Pancreas (tissue), 10 donors: ENCODE results near the gene ZNF423. TPM values are rescaled to one million over a fixed set of nuclear protein-coding genes. Genes with fewer than 3 reads are reported as not detected.

Experiments used
- ATAC-seq, 4 donors: fragments of 200-7000 bp; cut with Tn5 transposase; one replicate each; pipeline versions ENCODE4 v1.8.0 to v1.9.1; 2020; ENCODE audit warnings: mild to moderate bottlenecking in 4 of 4, moderate library complexity in 4 of 4
- DNase-seq, 6 donors: peaks; one replicate each; pipeline ENCODE4 v3.0.0-alpha.2; 2020
- FAIRE-seq: peaks from 2 replicates; lab custom pipeline; 2012; peaks lifted over from hg19 to GRCh38; lab: Jason Lieb, UNC
- H3K27ac ChIP-seq, 4 donors: fragments of 200-600 bp; sonication (generic); 1 replicate in 3 of 4; 2 replicates in 1 of 4; pipeline versions ENCODE4 v1.5.0 to v1.8.0; 2020
- H3K27me3 ChIP-seq, 4 donors: fragments of 200-600 bp; one replicate each; pipeline ENCODE4 v1.8.0; 2021
- H3K36me3 ChIP-seq, 3 donors: fragments of 200-600 bp; sonication (generic) in 1 of 3; one replicate each; pipeline versions ENCODE4 v1.5.0 to v1.8.0; 2020 to 2021
- H3K4me1 ChIP-seq, 3 donors: fragments of 200-600 bp; one replicate each; pipeline ENCODE4 v1.8.0; 2021
- H3K4me3 ChIP-seq, 4 donors: fragments of 200-600 bp; sonication (generic) in 2 of 4; one replicate each; pipeline versions ENCODE4 v1.5.0 to v1.8.0; 2020 to 2021
- H3K9me3 ChIP-seq, 4 donors: fragments of 200-600 bp; one replicate each; pipeline ENCODE4 v1.8.0; 2021
- WGBS, 2 donors: extraction: QIAGEN DNeasy Blood & Tissue Kit; methylation state at CpG; one replicate each; pipeline ENCODE4 v1.1.7; 2013; 5-methylcytosine and 5-hydroxymethylcytosine counted together
- intact Hi-C, 3 donors: fragments of 100-400 bp; cut with DNase I; formaldehyde crosslinking; loops; one replicate each; pipeline versions ENCODE4 v1.11.1 to v1.14.2; 2022
- polyA plus RNA-seq, 2 donors: library from polyadenylated mRNA; stranded (reverse); fragments of 200-250 nt; gene quantifications; one replicate each; pipeline ENCODE4 v1.2.3, GENCODE V29; 2013
- total RNA-seq, 6 donors: library from RNA; stranded (reverse); fragmentation: NEBNext Ultra II Directional in 4 of 6; extraction: Animal tissue kit (Norgen Biotek cat#: 25700) in 4 of 6; gene quantifications; one replicate each; pipeline versions ENCODE4 v1.2.1 to v1.2.4, GENCODE V29; 2021 to 2023
- TF ChIP-seq, protein P1 (sequence below), 4 donors: fragments of 200-600 bp; sonication (generic) in 3 of 4; IDR thresholded peaks; one replicate each; pipeline versions ENCODE4 v1.5.0 to v1.8.0; 2021; ENCODE audit warnings: antibody characterized with exemption in 4 of 4
- donor health status: healthy with polysubstance abuse.
- donor health status: DM: no; HTN: no; CAD: no; lungs with moderate emphysema.
- donor health status: DM: no; HTN: no; CAD: no.
- donor health status: control.
- donor health status: control.
- donor health status: Bipolar disorder and iron deficiency.
- donor health status: DM: yes; HTN: yes; CAD: no.
- donor health status: DM: no; HTN: no; CAD: no.
- donor health status: DM: no; HTN: no; CAD: no.
- donor health status: DM: yes; HTN: yes; CAD: no.

ZNF423 gene
- total and polyA plus RNA-seq, 8 donors: 0.61 to 5.1 (median 3.0) TPM

GRCh38 chr16:49742428-49743202, 113.3 kb downstream of the ZNF423 start:
- Histone ChIP-seq H3K27ac (no peak overlapping the region), H3K9me3 (no peaks in the 10 kb centered on the region), H3K36me3 (no peaks in the 10 kb centered on the region), H3K27me3 (no peaks in the 10 kb centered on the region), H3K4me1 (no peaks in the 10 kb centered on the region), H3K4me3 (no peak overlapping the region)
- ATAC-seq (no peak), FAIRE-seq (no peak), DNase-seq (no peak)
- 92 to 93% methylated on average over 19 of the region's 19 CpGs for WGBS, 2 donors
- intact Hi-C loops: no loop called here
- TF ChIP-seq, protein P1, sequence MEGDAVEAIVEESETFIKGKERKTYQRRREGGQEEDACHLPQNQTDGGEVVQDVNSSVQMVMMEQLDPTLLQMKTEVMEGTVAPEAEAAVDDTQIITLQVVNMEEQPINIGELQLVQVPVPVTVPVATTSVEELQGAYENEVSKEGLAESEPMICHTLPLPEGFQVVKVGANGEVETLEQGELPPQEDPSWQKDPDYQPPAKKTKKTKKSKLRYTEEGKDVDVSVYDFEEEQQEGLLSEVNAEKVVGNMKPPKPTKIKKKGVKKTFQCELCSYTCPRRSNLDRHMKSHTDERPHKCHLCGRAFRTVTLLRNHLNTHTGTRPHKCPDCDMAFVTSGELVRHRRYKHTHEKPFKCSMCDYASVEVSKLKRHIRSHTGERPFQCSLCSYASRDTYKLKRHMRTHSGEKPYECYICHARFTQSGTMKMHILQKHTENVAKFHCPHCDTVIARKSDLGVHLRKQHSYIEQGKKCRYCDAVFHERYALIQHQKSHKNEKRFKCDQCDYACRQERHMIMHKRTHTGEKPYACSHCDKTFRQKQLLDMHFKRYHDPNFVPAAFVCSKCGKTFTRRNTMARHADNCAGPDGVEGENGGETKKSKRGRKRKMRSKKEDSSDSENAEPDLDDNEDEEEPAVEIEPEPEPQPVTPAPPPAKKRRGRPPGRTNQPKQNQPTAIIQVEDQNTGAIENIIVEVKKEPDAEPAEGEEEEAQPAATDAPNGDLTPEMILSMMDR (IDR thresholded peaks at IDR 0.05): no peak

DNA sequence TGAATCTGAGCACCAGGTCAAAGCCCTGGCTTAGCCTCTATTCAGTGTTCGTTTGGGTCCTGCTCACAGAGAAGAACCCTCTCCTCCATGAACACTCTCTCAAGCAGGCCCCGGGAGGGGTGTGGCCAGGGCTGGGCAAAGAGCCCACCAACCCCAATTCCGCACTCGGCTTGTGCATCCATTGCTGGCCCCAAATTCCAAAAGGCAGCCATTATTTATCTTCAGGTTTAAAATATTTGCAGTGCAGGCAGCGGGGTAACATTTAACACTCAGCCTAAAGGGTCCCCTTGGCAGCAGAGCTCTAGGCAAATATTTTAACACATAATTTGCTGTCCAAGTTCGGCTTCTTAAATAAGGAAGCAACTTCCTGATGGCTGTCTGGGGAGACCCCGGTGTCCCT, 115.7 kb downstream of the ZNF423 start:
- no peaks in the 10 kb centered on the region for H3K27me3 ChIP-seq
- H3K9me3 ChIP-seq: no peaks in the 10 kb centered on the region
- FAIRE-seq (no peak), DNase-seq (no peak), ATAC-seq (no peak)
- 76 to 77% methylated on average over 7 of the region's 7 CpGs for WGBS, 2 donors
- no peak overlapping the region for H3K4me3 ChIP-seq
- TF ChIP-seq, protein P1 (IDR thresholded peaks at IDR 0.05): no peak
- H3K36me3 ChIP-seq: no peaks in the 10 kb centered on the region
- no peak overlapping the region for H3K27ac ChIP-seq
- intact Hi-C loops: no loop called here
- H3K4me1 ChIP-seq: no peaks in the 10 kb centered on the region

DNA sequence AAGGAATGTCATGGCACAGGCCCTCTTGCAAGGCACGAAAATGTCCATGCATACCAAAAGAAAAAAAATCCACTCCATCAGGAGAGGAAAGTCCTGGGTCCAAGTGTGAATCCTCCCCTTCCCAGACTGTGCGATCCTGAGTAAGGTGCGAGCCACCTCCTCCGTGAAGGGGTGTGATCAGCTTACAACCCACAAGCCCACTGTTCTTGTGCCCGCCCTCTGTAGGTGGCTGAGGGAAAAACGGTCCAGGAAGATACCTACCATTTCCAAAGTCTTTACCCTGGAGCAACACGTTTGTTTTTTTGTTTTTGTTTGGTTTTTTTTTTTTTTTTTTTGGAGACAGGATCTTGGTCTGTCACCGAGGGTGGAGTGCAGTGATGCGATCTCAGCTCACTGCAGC, 116.5 kb downstream of the ZNF423 start:
- H3K9me3 ChIP-seq: no peaks in the 10 kb centered on the region
- H3K4me1 ChIP-seq: no peaks in the 10 kb centered on the region
- DNase-seq (no peak), ATAC-seq (no peak), FAIRE-seq (no peak)
- H3K27ac ChIP-seq: no peak overlapping the region
- no peaks in the 10 kb centered on the region for H3K27me3 ChIP-seq
- H3K36me3 ChIP-seq: no peaks in the 10 kb centered on the region
- TF ChIP-seq, protein P1 (IDR thresholded peaks at IDR 0.05): no peak
- intact Hi-C loops: no loop called here
- H3K4me3 ChIP-seq: no peak overlapping the region
- 75 to 78% methylated on average over 9 of the region's 9 CpGs for WGBS, 2 donors

GRCh38 chr16:49738832-49739231, 117.1 kb downstream of the ZNF423 start:
- H3K9me3 ChIP-seq: no peaks in the 10 kb centered on the region
- H3K4me3 ChIP-seq: no peak overlapping the region
- no peaks in the 10 kb centered on the region for H3K4me1 ChIP-seq
- H3K36me3 ChIP-seq: no peaks in the 10 kb centered on the region
- no peak overlapping the region for H3K27ac ChIP-seq
- no peaks in the 10 kb centered on the region for H3K27me3 ChIP-seq
- TF ChIP-seq, protein P1 (IDR thresholded peaks at IDR 0.05): no peak
- FAIRE-seq: no peak
- ATAC-seq: no peak
- 91 to 92% methylated on average over 3 of the region's 3 CpGs for WGBS, 2 donors
- DNase-seq: no peak
- intact Hi-C loops: no loop called here

GRCh38 chr16:49738001-49738400, 117.9 kb downstream of the ZNF423 start:
- Histone ChIP-seq H3K4me1 (no peaks in the 10 kb centered on the region), H3K27ac (no peak overlapping the region), H3K4me3 (no peak overlapping the region), H3K9me3 (no peaks in the 10 kb centered on the region), H3K36me3 (no peaks in the 10 kb centered on the region), H3K27me3 (no peaks in the 10 kb centered on the region)
- WGBS, 2 donors: 95 to 97% methylated on average over 10 of the region's 10 CpGs
- ATAC-seq: no peak
- FAIRE-seq: no peak
- intact Hi-C loops: no loop called here
- no peak for DNase-seq
- TF ChIP-seq, protein P1 (IDR thresholded peaks at IDR 0.05): no peak
